GM12864 (cell line): ENCODE measurements around the gene PLEKHG1.

Experiments used
- DNase-seq: peaks from one replicate; pipeline ENCODE4 v3.0.0-alpha.2; 2011; ENCODE audit warnings: low read depth
- H3K4me3 ChIP-seq: 2 replicates; pipeline ENCODE4 v1.5.1; 2011; ENCODE audit warnings: mild to moderate bottlenecking, low read depth, low read length, control low read depth
- TF ChIP-seq, protein P1 (sequence below): IDR thresholded peaks from 2 replicates; pipeline ENCODE4 v1.5.1; 2011; ENCODE audit warnings: low read depth, mild to moderate bottlenecking, moderate library complexity, low read length, control low read depth, inconsistent platforms; ENCODE audit errors: missing control alignments

Gene PLEKHG1

DNA sequence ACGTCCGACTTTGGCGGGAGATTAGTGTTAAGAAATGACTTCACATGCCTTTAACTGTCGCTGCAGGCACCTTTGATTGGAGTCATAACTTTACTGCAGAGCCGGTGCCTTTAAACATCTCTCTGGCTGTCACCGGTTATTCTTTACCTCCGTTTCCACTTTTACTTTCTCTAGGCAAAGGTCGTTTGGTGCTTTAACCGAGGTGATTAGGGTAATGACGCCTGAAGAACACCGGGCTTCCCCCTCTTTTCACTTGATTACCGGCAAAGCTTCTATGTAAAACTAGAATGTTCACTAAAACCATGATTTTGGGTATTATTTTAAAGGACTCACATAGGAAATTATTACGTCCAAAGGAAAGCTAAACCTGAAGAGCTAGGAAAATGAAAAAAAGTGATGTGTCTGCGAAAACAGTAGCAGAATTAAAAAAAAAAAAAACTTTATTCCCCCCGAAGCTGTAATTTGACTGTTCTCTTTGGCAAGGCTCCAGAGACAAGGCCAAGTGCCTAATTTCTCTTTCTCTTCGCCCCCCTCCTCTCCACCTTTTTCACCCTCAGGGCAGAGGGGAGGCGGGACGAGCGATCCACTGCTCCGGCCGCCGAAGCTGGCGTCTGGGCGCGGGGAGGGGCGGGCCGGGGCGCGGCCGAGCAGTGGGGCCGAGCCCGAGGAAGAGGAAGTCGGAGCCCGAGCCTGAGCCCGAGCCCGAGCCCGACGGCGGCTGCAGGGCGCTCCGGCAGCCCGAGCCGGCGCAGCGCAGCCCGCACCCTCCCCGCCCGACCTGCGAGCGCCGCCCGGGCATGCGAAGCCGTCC lies at the start of gene PLEKHG1:
Gene PLEKHG1, plus strand, starts transcription at position 687 of the 811 bp plus-strand sequence. CDS start 133,797 bp downstream, outside the sequence.
- TF ChIP-seq, protein P1, sequence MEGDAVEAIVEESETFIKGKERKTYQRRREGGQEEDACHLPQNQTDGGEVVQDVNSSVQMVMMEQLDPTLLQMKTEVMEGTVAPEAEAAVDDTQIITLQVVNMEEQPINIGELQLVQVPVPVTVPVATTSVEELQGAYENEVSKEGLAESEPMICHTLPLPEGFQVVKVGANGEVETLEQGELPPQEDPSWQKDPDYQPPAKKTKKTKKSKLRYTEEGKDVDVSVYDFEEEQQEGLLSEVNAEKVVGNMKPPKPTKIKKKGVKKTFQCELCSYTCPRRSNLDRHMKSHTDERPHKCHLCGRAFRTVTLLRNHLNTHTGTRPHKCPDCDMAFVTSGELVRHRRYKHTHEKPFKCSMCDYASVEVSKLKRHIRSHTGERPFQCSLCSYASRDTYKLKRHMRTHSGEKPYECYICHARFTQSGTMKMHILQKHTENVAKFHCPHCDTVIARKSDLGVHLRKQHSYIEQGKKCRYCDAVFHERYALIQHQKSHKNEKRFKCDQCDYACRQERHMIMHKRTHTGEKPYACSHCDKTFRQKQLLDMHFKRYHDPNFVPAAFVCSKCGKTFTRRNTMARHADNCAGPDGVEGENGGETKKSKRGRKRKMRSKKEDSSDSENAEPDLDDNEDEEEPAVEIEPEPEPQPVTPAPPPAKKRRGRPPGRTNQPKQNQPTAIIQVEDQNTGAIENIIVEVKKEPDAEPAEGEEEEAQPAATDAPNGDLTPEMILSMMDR: no peak
- no peak for DNase-seq
- H3K4me3 ChIP-seq: peak within 1 kb of the TSS; percentile 66

DNA sequence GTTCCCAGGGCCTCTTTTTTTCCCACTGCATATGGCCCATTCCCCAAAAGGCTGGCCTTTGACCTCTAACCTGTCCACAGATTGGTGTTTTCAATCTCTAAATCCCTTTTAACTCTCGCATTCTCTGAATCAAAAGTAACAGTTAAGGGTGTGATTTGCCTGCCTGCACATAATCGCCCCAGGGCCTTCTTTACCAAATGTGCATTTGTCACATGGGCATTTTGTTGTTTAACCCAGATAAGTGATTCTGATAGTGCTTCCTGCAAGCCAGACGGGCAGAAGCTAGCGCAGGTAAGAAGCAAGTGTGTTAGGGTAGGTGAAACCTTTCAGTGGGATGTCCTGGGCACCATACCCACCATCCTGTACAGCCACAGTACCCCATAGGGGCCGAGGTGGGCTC lies 49.4 kb upstream of the PLEKHG1 start:
- DNase-seq: no peak
- no peak overlapping the region for H3K4me3 ChIP-seq
- TF ChIP-seq, protein P1: no peak

DNA sequence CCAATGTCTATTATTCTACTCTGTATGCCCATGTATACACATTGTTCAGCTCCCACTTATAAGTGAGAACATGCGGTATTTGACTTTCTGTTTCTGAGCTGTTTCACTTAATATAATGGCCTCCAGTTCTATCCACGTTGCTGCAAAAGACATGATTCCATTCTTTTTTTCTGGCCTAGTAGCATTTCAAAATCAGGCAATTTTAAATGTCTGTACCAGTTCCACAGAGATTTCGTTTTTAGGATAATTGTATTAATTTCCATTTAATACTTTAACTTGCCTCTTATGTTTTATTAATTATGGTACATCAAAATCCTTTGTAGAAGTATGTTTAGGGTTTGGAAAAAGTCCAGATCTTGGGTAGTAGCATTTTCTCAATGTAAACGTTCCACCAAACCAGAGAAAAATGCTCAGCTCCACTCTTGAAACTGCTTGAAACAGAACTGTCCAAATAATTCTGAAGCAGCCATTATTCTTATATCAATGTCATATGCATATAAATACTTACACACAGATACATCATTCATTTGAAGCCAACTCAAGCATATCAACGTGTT lies 42.6 kb upstream of the PLEKHG1 start:
- no peak for DNase-seq
- H3K4me3 ChIP-seq: no peak overlapping the region
- TF ChIP-seq, protein P1: no peak

DNA sequence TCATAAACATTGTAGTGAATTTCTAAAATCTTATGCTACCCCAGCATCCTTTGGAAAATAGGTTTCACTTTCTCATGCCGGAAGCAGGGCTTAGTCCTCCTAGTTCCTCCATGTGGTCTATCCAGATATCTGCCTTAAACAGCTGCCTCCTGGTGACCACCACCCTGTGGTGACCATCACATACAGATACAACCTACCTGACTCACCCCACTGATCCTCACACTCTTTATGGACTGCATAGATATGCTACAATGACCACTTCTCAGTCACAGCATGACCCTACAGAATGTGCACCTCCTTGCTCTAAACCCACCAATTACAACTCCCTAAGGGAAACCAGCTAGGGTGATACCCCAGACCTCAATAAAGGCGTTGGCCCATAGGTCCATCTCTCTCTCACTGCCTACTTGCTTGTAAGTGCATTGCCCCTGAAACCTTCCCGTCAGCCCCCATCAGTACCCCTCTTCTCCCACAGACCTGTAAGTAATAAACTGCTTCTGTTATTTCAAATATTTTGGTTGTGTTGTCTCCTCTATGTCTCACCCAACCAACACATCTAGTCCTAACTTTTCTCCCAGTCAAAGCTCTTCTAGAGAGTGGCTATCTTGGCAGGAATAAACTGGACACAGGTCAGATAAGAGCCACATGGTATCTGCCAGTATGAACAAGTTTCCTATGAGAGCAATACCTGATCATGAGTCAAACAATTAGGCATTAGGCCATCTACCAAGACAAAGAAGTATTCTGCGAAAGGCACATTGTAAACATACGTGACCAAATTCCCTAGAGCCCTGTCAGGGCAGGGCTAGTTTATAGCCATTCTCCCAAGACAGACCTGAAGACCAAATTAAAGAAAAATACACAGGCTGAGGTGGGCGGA lies 39.4 kb upstream of the PLEKHG1 start:
- TF ChIP-seq, protein P1: no peak
- no peak overlapping the region for H3K4me3 ChIP-seq
- DNase-seq: no peak

DNA sequence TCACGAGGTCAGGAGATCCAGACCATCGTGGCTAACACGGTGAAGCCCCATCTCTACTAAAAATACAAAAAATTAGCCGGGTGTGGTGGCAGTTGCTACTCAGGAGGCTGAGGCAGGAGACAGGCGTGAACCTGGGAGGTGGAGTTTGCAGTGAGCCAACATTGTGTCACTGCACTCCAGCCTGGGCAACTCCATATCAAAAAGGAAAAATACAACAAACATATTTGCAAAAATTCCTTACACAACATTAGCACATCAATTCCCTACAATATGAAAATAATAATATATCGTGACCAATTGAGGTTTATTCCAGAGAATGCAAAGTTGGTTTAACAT lies 38.8 kb upstream of the PLEKHG1 start:
- TF ChIP-seq, protein P1: no peak
- no peak for DNase-seq

DNA sequence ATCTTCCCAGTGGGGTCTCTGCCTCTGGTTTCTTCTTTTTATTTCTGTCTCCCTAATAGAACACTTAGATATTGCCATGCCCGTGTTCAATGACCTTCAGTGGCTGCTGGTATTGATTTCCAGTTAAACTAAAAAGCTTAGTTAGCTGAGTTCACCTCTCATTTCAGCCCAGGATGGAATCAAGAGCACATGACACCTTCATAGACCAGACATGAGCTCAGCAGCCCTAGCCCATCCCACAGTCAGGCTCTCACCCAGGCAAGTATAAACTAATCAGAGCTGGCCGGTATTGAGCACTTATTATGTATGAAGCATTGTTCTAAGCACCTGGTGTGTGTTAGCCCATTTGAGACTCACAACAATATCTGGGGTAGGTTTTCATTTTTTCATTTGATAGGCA lies 33.7 kb upstream of the PLEKHG1 start:
- no peak overlapping the region for H3K4me3 ChIP-seq
- TF ChIP-seq, protein P1: no peak
- no peak for DNase-seq

More for the DNA sequence above, 38.8 kb upstream of the PLEKHG1 start:
- no peak overlapping the region for H3K4me3 ChIP-seq
